Activated T-cell treated with anti-CD3 and anti-CD28 coated beads for 1 hour (primary cell): Measurements from ENCODE around the gene STX11.

ENCODE experiments used
- DNase-seq: peaks from one replicate; pipeline ENCODE4 v3.0.0-alpha.2; 2020; ENCODE audit warnings: low read depth

STX11 gene

DNA sequence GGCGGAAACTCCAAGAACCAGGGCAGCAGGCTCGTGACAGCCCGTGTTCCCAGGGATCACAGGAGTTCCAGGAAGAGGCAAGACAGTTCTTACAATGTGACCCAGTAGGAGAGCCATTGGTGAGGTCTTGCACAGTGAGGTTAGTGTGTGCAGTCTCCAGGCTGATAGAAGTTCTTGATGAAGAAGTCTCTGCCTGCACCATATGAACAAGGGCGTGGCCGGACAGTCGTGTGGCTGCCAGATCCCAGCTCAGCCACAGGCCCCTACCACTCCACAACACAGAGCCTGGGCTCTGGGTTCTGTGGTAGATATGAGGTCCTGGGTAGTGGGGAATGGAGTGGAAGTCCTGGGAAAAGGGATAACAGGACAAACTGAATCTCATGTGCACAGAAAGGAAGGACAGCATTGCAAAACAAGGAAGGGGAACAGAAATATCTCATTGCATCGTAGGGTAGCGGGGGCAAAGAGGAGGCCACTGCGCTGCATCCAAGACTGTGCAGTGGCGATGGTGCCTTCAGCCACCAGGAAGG lies 65.2 kb downstream of the STX11 start:
- DNase-seq, result no peak

DNA sequence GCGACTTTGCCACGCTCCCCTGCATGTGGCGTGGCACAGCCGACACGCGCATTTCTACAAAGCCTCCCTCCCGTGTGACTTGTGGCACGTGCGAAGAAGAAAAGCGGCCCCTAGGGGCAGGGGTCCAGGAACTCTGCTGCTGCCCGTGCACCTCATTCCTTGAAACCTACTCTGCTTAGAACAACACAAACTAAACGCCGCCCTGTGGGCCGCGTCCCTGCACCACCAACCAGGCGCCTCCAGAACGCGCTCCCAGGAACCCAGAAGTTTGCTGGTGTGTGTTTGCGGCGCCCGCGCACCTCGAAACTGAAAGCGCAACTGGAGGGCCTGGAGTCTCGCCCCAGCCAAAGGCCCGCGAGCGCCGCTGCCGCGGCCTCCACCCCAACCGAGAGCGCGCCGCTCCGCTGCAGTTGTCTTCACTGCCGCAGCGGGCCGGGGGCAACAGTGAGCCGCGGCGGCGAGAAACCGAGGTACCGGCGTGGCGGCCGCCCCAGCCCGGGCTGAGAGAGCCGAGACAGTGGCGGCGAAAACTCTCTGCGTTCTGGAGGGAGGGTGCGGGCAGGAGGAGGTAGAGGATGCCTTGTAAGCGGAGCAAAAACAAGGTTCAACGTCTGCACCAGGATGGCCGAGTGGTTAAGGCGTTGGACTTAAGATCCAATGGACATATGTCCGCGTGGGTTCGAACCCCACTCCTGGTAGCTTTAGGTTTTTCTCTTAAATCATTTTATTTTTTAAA lies 65.8 kb downstream of the STX11 start:
- DNase-seq, result peak; percentile 80

DNA sequence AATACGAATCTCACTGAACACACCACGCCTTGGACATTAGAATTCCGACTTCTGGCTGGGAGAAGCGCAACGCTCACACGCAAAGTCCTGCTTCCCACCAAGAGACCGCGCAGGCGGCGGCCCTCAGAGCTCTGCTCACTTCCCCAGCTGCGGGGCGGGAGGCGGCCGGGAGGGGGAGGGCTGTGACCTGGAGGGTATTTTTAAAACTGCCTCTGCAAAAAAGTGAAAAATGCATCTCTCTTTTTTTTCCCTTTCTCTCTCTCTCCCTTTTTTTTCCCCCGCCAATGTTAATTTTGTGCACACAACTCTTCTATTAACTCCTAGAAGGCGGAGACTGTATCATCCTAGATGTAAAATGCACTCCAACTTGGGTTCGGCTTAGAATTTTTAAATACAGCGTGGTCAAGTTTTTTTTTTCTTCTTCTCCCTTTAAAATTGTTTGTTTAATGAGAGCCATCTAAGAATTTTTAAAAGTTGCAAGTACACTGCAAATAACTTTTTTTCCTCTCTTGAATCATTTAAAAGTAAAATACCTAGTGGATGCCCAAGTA lies 66.4 kb downstream of the STX11 start:
- DNase-seq, result no peak

DNA sequence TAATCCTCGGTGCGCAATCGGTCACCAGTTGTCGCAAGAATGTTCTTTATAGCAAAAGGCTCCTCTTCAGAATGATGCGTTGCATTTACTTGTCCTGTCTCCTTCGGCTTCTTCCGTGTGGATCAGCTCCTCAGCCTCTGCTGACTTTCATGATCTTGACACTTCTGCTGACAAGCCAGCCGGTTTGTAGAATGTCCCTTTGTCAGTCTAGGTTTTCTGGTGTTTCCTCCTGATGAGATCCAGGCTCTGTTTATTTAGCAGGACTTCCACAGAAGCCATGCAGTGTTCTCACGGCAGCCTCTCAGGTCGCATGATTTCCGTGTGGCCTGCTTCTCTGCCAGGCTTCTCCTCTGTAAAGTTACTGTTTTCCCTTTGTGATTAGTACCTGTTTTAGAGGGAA lies 66.9 kb downstream of the STX11 start:
- no peak for DNase-seq

DNA sequence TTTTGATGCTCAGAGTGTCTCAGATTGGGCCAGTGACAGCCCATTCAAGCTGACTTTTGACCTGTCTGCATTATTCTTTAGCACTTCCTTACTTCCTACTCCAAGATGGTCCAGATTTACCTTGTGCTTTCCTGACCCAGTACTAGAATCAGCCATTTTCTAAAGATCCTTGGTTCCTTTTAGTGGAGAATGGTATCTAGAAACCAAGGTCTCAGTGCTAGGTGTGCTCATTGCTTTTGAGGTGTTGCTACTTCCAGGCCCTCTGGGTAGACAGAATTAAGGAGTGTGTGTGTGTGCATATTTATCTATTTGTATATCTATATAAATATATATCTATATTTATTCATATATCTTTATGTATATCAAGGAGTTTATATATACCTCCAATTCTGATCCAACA lies 67.5 kb downstream of the STX11 start:
- DNase-seq, result no peak

DNA sequence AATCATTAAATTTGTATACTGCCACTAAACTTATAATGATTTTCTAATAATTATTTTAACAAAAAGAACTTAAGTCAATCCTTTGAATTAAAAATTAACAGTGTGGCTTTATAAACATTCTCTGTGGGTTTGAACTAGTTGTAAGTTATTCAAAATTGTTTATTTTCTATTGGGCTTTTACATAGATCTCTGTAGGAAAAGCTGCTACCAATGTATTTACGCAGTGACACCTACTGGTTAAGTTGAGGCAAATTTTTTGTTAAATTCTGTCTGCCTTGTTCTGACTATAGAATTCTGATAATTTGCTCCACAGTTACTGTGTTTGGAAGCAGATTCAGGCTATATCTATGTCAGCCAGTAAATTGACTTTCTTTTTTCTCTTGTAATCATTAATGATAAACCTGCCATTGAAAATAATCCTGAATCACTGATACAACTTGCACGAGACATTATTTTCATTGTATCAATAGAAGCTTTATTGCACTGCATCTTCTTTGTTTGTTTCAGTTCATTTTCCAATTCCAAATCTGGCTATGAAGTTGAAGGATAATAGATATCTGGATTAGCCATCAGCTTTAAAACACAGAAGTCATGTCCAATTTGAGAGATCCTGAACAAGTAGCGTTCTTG lies 68.9 kb downstream of the STX11 start:
- DNase-seq, result no peak

DNA sequence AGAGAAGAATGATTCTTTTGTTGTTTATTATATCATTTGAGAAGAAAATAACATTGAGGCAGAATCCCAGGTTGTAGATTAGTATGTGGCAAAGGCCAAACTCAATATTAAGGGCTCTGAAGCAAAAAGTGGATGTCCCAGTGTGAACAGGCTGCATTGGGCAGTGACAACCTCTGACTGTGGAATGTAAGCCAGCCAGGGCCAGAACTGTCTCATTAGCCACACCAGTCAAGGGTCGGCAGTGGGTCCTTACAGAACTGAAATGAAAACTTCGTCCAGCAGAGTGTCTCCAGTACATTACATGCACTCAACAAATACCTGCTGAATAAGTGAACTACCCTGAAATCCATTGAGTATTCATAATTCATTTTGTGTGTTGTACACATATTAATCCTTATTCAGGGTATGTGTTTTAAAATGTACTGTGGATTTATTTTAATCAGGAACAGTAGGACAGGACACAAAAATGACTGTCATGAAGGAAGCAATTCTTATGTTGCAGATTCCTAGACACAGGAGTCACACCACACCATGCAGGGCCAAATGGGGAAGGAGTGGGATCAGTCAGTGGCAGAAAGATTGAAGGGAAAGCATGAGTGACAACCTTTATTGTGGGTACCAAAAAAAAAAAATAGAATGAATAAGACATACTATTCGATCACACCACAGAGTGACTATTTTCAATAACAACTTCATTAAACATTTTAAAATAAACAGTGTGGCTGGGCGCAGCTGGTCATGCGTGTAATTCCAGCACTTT lies 69.9 kb downstream of the STX11 start:
- DNase-seq, result no peak

DNA sequence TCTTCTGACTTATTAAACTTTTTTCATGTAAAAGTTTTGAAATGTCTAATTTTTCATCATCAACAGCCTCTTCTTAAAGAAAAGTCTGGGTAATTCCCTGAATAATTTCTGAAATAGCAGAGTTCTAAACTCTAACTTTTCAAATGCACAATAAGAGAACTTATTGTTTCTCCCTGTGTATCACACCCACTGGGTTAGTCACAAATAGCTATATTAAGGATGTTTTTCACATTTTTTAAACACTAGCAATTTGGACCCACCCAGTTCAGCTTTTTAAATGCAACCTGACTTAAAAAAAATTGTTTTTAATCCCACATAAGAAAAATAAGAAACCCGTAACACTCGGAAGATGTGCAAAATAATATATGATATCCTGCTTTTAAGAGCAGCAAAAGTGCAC lies 73.4 kb downstream of the STX11 start:
- no peak for DNase-seq

DNA sequence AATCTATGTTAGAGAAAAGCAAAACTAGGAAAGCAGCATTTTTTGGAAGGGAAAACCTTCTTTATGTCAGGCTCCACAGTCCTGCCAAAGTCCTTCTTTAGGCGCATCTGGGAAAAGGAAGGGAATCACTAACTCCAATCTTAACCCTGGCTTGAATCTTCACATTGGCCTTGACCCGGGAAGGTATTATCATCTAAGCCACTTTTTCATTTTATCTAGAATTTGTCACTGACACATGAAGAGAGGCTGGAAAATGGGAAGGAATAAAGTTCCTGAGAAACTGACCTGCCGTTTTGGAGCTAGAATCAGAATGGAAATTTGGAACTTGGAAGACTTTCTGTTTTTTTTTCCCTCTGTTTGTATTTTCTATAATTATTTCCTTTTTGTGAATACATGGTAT lies 81.4 kb downstream of the STX11 start:
- DNase-seq, result no peak

DNA sequence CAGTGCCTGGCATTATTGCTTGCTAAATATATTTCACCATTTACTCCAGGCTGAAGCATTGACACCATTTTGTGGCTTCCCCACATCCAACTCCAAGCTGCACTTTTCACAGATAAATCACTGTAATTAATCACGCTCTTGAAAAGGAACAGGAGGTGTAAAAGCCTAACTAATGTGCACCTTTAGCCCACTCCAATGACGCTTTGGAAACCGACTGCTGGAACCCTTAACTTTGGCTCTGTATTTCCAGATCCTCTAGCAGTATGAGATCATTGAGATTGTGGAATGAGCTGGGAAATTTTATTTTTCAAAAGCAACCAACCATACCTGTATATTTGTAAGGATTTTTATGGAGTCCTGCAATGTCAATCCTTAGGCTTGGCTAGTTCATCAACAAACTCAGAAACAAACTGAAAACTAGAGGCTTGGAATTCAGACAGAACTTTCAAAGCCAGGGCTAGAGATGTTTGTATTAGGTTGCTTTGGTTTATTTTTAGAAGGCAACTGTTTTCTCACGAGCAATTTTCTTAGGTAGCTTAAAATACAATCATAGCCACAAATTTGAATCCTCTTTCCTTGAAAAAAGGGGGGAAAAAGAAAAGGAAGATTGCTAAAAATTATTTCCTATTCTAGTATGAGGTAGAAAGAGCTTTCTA lies 82.0 kb downstream of the STX11 start:
- no peak for DNase-seq

DNA sequence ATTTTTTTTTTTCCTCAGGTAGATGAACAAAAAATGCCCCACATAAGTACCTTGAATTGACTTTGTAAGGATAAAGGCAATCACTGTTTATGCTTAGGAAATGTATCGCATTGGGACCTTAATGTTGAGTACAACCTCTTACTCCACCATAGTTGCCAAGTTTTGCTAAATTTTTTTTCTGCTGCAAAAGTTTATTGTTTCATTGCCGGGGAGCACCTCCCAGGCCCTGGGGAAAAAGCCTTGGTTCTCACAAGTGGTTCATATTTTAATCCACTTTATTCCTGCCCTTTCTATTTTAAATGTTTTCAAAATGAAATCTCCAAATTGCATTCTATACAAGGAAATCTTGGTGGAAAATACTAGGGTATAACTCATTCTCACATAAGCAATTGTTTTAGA lies 82.5 kb downstream of the STX11 start:
- no peak for DNase-seq

DNA sequence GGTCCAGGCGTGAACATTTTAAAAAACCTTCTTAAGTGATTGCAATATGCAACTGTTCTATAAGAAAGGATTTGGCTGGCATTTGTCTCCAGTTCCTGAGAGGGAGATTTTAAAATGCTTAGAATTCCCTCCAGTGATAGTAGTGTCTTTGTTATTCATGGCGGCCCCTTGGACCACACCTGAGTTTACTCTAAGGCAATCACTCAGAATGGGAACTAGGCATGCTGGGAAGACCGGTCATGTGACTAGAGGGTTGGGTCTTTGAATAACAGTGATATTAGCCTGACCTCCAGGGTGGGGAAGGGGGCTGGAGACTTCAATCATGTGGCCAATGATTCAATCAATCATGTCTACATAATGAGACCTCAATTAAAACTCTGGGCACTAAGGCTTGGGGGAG lies 84.1 kb downstream of the STX11 start:
- no peak for DNase-seq

DNA sequence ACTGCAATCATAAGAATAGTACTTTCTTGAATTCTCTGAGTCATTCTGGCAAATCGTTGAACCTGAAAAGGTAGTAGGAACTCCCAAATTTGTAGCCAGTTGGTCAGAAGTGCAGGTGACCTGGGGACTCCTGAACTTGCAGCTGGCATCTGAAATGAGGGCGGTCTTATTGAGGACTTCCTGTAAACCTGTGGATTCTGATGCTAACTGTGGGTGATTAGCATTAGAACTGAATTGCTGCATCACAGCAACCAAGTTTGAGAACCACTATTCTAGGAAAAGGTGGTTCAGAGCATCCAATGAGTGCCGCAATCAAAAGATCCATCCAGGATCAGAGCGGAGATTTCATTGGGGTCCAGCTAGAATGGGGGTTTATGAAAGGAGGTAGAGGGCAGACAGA lies 84.6 kb downstream of the STX11 start:
- DNase-seq, result no peak
